ENCODE measurements around the gene MASP1. TPM values are rescaled to one million over a fixed set of nuclear protein-coding genes. Genes with fewer than 3 reads are reported as not detected.

MASP1 gene
- polyA plus RNA-seq, 1 donor (not counting 4 experiments of a cell fraction or from before 2014, with no cell fraction given) = not detected

- Histone ChIP-seq H3K36me3 (ENCODE audit: control insufficient read depth in 2 of 2, extremely low read depth in 1 of 2, insufficient read depth in 2 of 2, low read length in 2 of 2) (no peaks in the 10 kb centered on the region), H3K9me1 (ENCODE audit: control insufficient read depth, extremely low read depth, insufficient read depth, low read length) (no peaks in the 10 kb centered on the region), H3K4me2 (ENCODE audit: control insufficient read depth, extremely low read depth, insufficient read depth, low read depth, low read length) (no peak overlapping the region), H3K79me2 (ENCODE audit: control insufficient read depth, insufficient read depth, low read length) (no peaks in the 10 kb centered on the region), H3K9me3 (ENCODE audit: control insufficient read depth, low read depth, low read length) (no peaks in the 10 kb centered on the region), H3K9ac (ENCODE audit: control insufficient read depth, extremely low read depth, insufficient read depth, low read length) (no peak overlapping the region), H3K27ac (ENCODE audit: control insufficient read depth, insufficient read depth, low read length) (no peak overlapping the region), H3K4me1 (ENCODE audit: control insufficient read depth, extremely low read depth, insufficient read depth, low read length) (no peaks in the 10 kb centered on the region), H3K27me3 (ENCODE audit: control insufficient read depth, extremely low read depth, insufficient read depth, low read length) (peaks cover 35% of the 10 kb centered on the region), H4K20me1 (ENCODE audit: control insufficient read depth, extremely low read depth, insufficient read depth, low read length) (no peaks in the 10 kb centered on the region), H3K4me3 (ENCODE audit: control insufficient read depth in 2 of 3, extremely low read depth in 1 of 3, insufficient read depth in 2 of 3, low read depth in 1 of 3, low read length in 3 of 3) (no peak overlapping the region), H2AFZ (ENCODE audit: control insufficient read depth, low read length) (no peak overlapping the region)
- TF ChIP-seq CTCF (optimal IDR thresholded peaks at IDR 0.05 in 1 of 3, IDR thresholded peaks at IDR 0.05 in 1 of 3, conservative IDR thresholded peaks at IDR 0.05 in 1 of 3; ENCODE audit: extremely low read depth in 1 of 3, insufficient read depth in 2 of 3, low read length in 3 of 3) (no peak), EZH2 (IDR thresholded peaks at IDR 0.05; ENCODE audit: low read length) (no peak)
- DNase-seq (ENCODE audit: low read depth, low spot score) (no peak), FAIRE-seq (no peak)
- dilution Hi-C loops (cut with MboI; ENCODE audit: extremely low pct_ligation_motif_present, low sequenced_read_pairs) = no loop called here
These were observed 2.5 kb downstream of the MASP1 start for GRCh38 chr3:187288855-187289605.

- Histone ChIP-seq H3K27me3 (ENCODE audit: control insufficient read depth, extremely low read depth, insufficient read depth, low read length) (peaks cover 31% of the 10 kb centered on the region), H2AFZ (ENCODE audit: control insufficient read depth, low read length) (no peak overlapping the region), H3K9me1 (ENCODE audit: control insufficient read depth, extremely low read depth, insufficient read depth, low read length) (no peaks in the 10 kb centered on the region), H3K9me3 (ENCODE audit: control insufficient read depth, low read depth, low read length) (no peaks in the 10 kb centered on the region), H3K79me2 (ENCODE audit: control insufficient read depth, insufficient read depth, low read length) (no peaks in the 10 kb centered on the region), H3K27ac (ENCODE audit: control insufficient read depth, insufficient read depth, low read length) (no peak overlapping the region), H3K4me2 (ENCODE audit: control insufficient read depth, extremely low read depth, insufficient read depth, low read depth, low read length) (no peak overlapping the region), H4K20me1 (ENCODE audit: control insufficient read depth, extremely low read depth, insufficient read depth, low read length) (no peaks in the 10 kb centered on the region), H3K4me3 (ENCODE audit: control insufficient read depth in 2 of 3, extremely low read depth in 1 of 3, insufficient read depth in 2 of 3, low read depth in 1 of 3, low read length in 3 of 3) (no peak overlapping the region), H3K4me1 (ENCODE audit: control insufficient read depth, extremely low read depth, insufficient read depth, low read length) (no peaks in the 10 kb centered on the region), H3K9ac (ENCODE audit: control insufficient read depth, extremely low read depth, insufficient read depth, low read length) (no peak overlapping the region), H3K36me3 (ENCODE audit: control insufficient read depth in 2 of 2, extremely low read depth in 1 of 2, insufficient read depth in 2 of 2, low read length in 2 of 2) (no peaks in the 10 kb centered on the region)
- no peak for DNase-seq (ENCODE audit: low read depth, low spot score)
- dilution Hi-C loops (cut with MboI; ENCODE audit: extremely low pct_ligation_motif_present, low sequenced_read_pairs) = no loop called here
- FAIRE-seq = no peak
- TF ChIP-seq CTCF (optimal IDR thresholded peaks at IDR 0.05 in 1 of 3, IDR thresholded peaks at IDR 0.05 in 1 of 3, conservative IDR thresholded peaks at IDR 0.05 in 1 of 3; ENCODE audit: extremely low read depth in 1 of 3, insufficient read depth in 2 of 3, low read length in 3 of 3) (no peak), EZH2 (IDR thresholded peaks at IDR 0.05; ENCODE audit: low read length) (no peak)
These were observed 3.2 kb downstream of the MASP1 start for GRCh38 chr3:187288131-187288854.
